Activated naive CD4-positive, alpha-beta T cell (primary cell): ENCODE results near the gene GGA2.
"Not testable (repeated sequence)": the region's sequence is repeated elsewhere in the genome, so short reads cannot be mapped to it uniquely, and the experiment has no call there.

Source experiments
- DNase-seq, 4 experiments: peaks; one replicate each; lab custom pipeline; 2025; lab: John Stamatoyannopoulos, UW

Gene GGA2

GRCh38 chr16:23510164-23510914, at the start of gene GGA2:
Gene GGA2, minus strand, starts transcription at chr16:23510494. Its CDS starts 83 bp downstream, at chr16:23510411.
- DNase-seq, result peak; percentile 47 to 77 (median 64)

- peak in 3 of 4 experiments; percentile 3 to 27 (median 18) for DNase-seq
Measured at GRCh38 chr16:23557779-23558702, 47.7 kb upstream of the GGA2 start.

DNA sequence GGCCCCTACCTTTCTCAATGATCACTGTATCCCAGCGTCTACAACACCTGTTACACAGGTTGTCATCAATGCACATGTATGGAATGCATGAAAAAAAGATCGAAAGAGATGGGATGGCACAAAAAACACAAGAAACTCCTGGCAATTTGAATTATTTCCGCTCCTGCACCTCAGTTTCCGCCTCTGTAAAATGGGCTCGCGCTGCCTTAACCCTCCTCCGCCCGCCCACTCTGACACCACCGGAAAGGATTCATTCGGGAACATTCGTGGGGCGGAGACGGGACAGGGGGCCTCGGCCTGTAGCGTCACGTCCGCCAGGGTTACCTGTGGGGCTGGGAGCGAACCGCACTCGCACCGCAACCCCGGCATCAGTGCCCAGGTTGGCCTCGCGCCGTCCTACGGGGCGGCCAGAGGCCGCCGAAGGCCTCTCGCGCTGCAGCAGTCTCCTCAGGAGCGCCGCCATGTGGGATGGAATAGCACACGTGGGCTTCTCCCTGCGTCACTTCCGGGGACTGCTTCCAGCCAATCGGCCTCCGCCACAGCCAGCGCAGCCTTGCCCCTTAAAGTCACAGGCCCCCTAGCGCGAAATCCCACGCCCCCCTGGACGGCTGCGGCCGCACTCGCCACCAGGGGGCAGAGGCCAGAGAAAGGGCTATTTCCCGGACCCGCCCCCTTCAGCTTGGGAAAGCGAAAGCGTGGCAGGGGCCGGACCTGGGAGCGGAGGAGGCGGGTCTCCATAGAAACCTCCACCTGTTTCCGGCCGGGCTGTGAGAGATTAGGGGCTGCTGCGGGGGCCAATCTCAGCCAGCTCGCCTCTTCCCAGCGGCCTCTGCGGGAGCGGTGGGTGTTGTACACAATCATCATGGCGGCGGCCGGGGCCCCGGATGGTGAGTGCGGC, 46.8 kb upstream of the GGA2 start, which contains the start of the genes EARS2 and UBFD1:
Gene EARS2 (minus strand): TSS at position 470 of the 898 bp plus-strand sequence. CDS start 7 bp downstream, at position 463.
Gene UBFD1 (plus strand): TSS at position 847 of the 898 bp plus-strand sequence. CDS start 16 bp downstream, at position 863.
- DNase-seq, result peak; percentile 86 to 97 (median 92)

DNA sequence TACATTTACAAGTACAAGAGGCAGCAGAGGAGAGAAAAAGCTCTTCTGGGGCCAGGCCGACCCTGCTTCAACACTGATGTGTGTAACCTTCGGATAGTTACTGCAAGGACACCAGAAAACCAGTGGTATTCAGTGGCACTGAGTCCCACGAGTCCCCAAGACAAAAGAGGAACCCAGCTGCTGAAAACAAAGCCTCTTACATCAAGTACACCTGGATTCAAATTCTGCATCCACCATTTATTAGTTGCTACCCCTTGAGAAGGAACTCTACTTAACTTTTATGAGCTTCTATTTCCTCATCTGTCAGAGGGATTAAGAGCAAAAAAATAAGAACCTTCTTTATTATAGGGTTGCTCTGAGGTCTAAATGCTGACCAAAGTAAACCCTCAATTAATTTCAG, 44.2 kb upstream of the GGA2 start:
- DNase-seq, result no peak

DNA sequence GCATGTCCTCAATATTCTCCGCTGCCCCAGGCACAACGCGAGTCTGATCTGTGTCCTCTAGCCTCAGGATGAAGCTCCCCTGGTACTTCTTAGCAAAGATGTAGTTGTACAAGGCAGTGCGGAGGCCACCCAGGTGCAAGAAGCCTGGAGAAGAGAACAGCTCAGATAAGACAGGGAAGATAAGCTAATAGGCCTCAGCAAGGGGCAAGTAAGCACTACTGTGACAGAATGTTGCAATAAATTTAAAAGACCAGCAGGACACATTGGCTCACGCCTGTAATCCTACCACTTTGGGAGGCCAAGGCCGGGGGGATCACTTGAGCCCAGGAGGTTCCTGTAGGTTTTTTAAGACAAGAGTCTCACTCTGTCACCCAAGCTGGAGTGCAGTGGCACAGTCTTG, 41.9 kb upstream of the GGA2 start:
- no peak for DNase-seq

DNA sequence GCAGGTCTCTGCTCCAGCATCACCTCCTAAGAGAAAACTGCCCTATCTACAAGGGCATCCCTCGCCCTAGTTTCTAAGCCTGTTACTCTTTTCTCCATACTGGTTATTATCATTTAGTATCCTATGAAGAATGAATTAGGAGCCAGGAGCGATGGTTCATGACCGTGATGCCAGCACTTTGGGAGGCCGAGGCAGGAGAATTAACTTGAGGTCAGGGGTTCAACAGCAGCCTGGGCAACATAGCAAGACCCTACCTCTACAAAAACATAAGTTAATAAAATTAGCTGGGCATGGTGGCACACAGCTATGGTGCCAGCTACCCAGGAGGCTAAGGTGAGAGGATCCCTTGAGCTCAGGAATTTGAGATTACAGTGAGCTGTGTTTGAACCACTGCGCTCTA, 39.6 kb upstream of the GGA2 start:
- no peak for DNase-seq

- DNase-seq, result no peak
Measured at GRCh38 chr16:23544436-23544835, 34.1 kb upstream of the GGA2 start.

- not testable (repeated sequence) for DNase-seq
Measured at GRCh38 chr16:23540817-23541178, 30.5 kb upstream of the GGA2 start.

DNA sequence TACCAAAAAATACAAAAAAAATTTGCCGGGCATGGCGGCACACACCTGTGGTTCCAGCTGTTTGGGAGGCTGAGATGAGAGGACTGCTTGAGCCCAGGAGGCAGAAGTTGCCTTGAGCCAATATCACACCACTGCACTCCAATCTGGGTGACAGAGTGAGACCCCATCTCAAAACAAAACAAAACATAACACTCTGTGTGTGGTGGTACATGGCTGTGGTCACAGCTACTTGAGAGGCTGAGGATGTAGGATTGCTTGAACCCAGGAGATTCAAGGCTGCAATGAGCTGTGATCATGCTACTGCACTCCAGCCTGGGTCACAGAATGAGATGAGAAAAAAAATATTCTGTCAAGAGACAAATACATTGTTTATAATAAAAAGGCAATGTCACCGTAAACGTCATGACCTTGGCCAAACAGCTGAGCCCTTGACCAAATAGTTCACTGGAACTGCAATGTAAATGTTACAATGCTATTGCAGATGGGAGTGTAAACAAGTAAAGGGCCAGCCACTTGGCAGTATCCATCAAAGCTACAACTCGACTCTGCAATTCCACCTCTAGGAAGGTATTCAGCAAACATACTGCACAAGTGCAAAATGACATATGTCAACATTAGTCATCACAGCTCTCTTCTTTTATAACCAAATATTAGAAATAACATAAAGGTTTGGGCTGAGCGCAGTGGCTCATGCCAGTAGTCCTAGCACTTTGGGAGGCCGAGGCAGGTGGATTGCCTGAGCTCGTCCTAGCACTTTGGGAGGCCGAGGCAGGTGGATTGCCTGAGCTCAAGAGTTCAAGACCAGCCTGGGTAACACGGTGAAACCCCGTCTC, 29.9 kb upstream of the GGA2 start:
- no peak for DNase-seq

DNA sequence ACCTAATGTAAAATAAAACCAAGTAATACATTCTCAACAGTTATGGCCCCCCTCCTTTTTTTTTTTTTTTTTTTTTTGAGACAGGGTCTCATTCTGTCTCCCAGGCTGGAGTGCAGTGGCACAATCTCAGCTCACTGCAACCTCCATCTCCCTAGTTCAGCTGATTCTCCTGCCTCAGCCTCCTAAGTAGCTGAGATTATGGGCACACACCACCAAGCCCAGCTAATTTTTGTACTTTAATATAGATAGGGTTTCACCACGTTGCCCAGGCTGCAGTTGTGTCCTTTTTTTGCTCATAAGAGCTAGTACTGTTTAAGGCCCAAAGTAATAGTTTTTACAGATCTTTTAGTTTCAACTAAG, 28.6 kb upstream of the GGA2 start:
- no peak for DNase-seq

DNA sequence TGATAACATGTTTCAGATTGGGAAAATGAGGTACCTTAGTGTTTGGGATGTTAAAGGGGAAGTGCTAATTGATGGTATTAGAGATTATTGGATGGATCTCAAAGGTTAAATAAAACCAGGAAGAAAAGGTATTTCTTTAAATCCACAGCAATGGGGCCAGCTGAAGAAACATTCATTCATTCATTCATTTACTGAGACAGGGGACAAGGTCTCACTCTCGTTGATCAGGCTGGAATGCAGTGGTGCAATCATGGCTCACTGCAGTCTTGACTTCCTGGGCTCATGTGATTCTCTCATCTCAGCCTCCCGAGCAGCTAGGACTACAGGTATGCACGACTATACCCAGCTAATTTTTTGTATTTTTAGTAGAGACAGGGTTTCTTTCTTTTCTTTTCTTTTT, 27.1 kb upstream of the GGA2 start:
- DNase-seq, result no peak

DNA sequence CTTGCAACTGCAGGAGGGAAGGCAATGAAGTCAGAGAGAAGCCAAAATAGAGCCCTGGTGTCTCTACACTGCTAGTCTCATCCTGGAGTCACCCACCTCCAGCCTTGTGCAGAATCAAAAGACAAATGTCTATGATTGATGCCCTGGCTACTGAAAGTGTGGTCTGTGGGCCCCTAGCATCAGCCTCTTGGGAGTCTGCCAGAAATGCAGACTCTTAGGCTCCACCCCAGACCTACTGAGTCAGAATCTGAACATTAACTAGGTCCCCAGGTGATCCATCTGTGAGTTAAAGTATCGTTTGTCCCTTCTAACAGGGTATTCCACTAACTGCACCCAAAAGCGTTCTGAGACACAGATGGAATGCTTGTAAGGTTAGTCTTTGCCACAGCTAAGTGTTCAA, 25.6 kb upstream of the GGA2 start:
- no peak for DNase-seq

- no peak for DNase-seq
Measured at GRCh38 chr16:23534868-23535860, 24.9 kb upstream of the GGA2 start.

DNA sequence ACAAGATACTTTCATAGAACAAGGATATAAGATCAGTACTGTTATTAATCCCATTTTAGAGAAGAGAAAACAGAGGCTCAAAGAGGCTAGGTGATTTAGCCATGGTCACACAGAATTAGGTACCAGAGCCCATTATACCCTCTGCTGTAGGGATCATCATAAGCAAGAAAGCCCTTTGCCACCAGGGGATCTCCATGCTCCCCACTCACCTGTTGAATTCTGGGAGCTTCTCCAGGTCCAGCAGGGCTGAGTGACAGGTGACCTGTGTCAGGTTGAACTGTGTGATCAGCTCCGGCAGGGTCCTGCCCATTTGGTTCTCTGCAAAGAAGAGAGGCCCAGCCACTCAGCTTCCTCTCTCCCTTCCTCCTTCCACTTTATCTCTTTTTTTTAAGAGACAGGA, 22.2 kb upstream of the GGA2 start:
- DNase-seq, result no peak

- no peak for DNase-seq
Measured at GRCh38 chr16:23530062-23530461, 19.8 kb upstream of the GGA2 start.

DNA sequence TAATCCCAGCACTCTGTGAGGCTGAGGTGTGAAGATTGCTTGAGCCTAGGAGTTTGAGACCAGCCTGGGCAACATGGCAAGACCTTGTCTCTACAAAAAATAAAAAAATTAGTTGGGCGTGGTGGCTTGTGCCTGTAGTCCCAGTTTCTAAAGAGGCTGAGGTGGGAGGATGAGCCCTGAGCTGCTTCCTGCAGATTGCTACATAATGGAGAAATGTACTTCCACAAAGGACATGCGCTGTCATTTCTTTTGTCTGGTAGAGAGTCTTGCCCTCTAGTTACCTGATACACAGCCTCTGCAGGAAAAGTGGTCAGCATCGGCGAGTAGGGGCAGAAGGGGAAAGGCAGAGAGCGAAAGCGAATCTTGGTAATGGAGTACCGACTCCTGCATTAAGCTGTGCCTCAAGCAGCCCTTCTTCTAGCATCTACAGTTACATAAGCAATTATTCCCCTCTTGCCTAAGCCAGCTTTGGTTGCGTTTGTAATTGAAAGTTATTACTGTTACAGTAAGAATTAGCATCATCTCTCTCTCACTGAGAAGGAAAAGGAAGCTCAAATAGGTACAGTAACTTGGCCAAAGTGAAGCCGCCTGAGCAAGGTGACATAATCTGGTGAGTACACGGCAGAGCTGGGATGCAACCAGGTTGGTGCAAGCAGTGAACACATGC, 18.5 kb upstream of the GGA2 start:
- no peak for DNase-seq

DNA sequence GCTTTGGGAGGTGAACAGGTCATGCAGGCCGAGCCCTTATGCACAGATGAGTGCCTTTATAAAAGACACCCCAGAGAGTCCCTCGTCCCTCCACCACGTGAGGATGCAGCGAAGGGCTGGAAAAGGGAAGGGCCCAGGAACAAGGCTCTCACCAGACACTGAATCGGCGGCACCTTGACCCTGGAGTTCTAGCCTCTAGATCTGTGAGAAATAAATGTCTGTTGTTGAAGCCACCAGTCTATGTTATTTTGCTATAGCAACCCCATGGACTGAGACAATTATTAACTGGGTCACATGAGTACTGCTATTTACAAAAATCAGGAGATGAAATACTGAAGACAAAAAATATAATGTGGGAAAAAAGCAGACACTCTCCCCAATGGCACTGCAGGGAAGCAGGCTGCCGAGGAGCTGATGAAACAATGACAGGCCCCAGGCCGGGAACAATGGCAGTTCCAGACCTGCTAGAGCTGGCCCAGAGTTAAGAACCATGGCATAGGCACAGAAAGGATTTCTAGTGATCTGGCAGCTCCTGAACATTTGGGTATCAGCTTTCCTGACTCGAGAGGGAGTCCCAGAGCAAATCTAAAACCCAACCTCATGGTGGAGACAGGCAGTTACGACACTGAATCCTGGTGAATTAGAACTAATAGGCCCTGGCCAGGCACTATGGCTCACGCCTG, 17.8 kb upstream of the GGA2 start:
- DNase-seq, result no peak

GRCh38 chr16:23524886-23525285, 14.6 kb upstream of the GGA2 start:
- no peak for DNase-seq
